GM21367 (cell line): ENCODE results near the gene GEMIN2.
"Not testable (repeated sequence)": the region's sequence is repeated elsewhere in the genome, so short reads cannot be mapped to it uniquely, and the experiment has no call there.

Experiments used
- ATAC-seq: cut with Tn5 transposase; IDR thresholded peaks from one replicate; pipeline ENCODE4 v1.9.1; 2021; ENCODE audit not compliant: unreplicated experiment

Gene GEMIN2

GRCh38 chr14:39175445-39176262 lies 61.5 kb downstream of the GEMIN2 start:
- no peak for ATAC-seq

GRCh38 chr14:39176263-39177167 lies 62.4 kb downstream of the GEMIN2 start:
- no peak for ATAC-seq

- no peak for ATAC-seq
These were observed 63.0 kb downstream of the GEMIN2 start for GRCh38 chr14:39177168-39177545.

GRCh38 chr14:39179042-39179441 lies 64.9 kb downstream of the GEMIN2 start:
- no peak for ATAC-seq

GRCh38 chr14:39180553-39180952 lies 66.4 kb downstream of the GEMIN2 start:
- no peak for ATAC-seq

GRCh38 chr14:39181026-39181692 lies 67.0 kb downstream of the GEMIN2 start:
- no peak for ATAC-seq

GRCh38 chr14:39181693-39182047 lies 67.5 kb downstream of the GEMIN2 start:
- no peak for ATAC-seq

- no peak for ATAC-seq
These were observed 68.9 kb downstream of the GEMIN2 start for GRCh38 chr14:39182770-39183684.

- ATAC-seq: not testable (repeated sequence)
These were observed 69.5 kb downstream of the GEMIN2 start for GRCh38 chr14:39183685-39184003.

GRCh38 chr14:39184628-39185255 lies 70.6 kb downstream of the GEMIN2 start:
- no peak for ATAC-seq

GRCh38 chr14:39185256-39186049 lies 71.3 kb downstream of the GEMIN2 start:
- no peak for ATAC-seq
